ENCODE measurements around the gene PM20D2. TPM values are rescaled to one million over a fixed set of nuclear protein-coding genes. Genes with fewer than 3 reads are reported as not detected.

PM20D2 gene
- polyA plus RNA-seq, 3 donors, result 1.2 to 2.1 (median 1.4) TPM

GRCh38 chr6:89140347-89141156 lies 5.3 kb upstream of the PM20D2 start:
- H3K9me3 ChIP-seq (replicated peaks in 1 of 2; ENCODE audit: control insufficient read depth in 1 of 2, insufficient read depth in 1 of 2, low read length in 2 of 2), result no peaks in the 10 kb centered on the region
- H3K9ac ChIP-seq (ENCODE audit: insufficient read depth, low read length, poor library complexity, severe bottlenecking), result no peak overlapping the region
- Mint-ChIP-seq H3K27me3 (ENCODE audit: low read depth in 3 of 3) (no peaks in the 10 kb centered on the region), H3K4me3 (no peak overlapping the region), H3K4me1 (peaks cover 4% of the 10 kb centered on the region), H3K27ac (no peak overlapping the region), H3K36me3 (no peaks in the 10 kb centered on the region), H3K9me3 (no peaks in the 10 kb centered on the region)
- intact Hi-C loops (cut with micrococcal nuclease), result no loop called here
- no peak overlapping the region for H3K4me3 ChIP-seq (replicated peaks in 1 of 3; ENCODE audit: low read depth in 2 of 3, low read length in 3 of 3)
- 79% methylated on average over 3 of the region's 7 CpGs for WGBS (ENCODE audit: insufficient coverage)
- TF ChIP-seq CTCF (IDR thresholded peaks at IDR 0.05), result no peak
- no peak overlapping the region for H3K27ac ChIP-seq (ENCODE audit: low read depth in 1 of 2, low read length in 2 of 2)
- H3K79me2 ChIP-seq (ENCODE audit: insufficient read depth, low read length), result peaks cover under 1% of the 10 kb centered on the region
- H3K36me3 ChIP-seq (replicated peaks in 1 of 2; ENCODE audit: control insufficient read depth in 1 of 2, insufficient read depth in 2 of 2, low read length in 2 of 2), result no peaks in the 10 kb centered on the region
- H3K27me3 ChIP-seq (ENCODE audit: control insufficient read depth in 2 of 2, insufficient read depth in 2 of 2, low read length in 2 of 2), result no peaks in the 10 kb centered on the region
- no peak overlapping the region for H2AFZ ChIP-seq (ENCODE audit: insufficient read depth, low read depth, low read length, poor library complexity, severe bottlenecking)
- no peak for DNase-seq
- H3K4me1 ChIP-seq (ENCODE audit: control insufficient read depth in 1 of 2, insufficient read depth in 2 of 2, low read length in 2 of 2), result peaks cover 0 to 6% of the 10 kb centered on the region in 2 donors
- H3K4me2 ChIP-seq (replicated peaks; ENCODE audit: extremely low read depth, low read length, poor library complexity, severe bottlenecking), result no peak overlapping the region
- no peaks in the 10 kb centered on the region for H4K20me1 ChIP-seq (ENCODE audit: insufficient read depth, low read length)

- no peak overlapping the region for H2AFZ ChIP-seq (ENCODE audit: insufficient read depth, low read depth, low read length, poor library complexity, severe bottlenecking)
- no peak overlapping the region for H3K9ac ChIP-seq (ENCODE audit: insufficient read depth, low read length, poor library complexity, severe bottlenecking)
- H3K27me3 ChIP-seq (ENCODE audit: control insufficient read depth in 2 of 2, insufficient read depth in 2 of 2, low read length in 2 of 2), result no peaks in the 10 kb centered on the region
- no peak overlapping the region for H3K4me2 ChIP-seq (replicated peaks; ENCODE audit: extremely low read depth, low read length, poor library complexity, severe bottlenecking)
- H3K36me3 Mint-ChIP-seq, result peaks cover 0 to under 1% of the 10 kb centered on the region in 2 donors
- intact Hi-C loops (cut with micrococcal nuclease), result no loop called here
- H3K9me3 Mint-ChIP-seq, result no peaks in the 10 kb centered on the region
- no peak overlapping the region for H3K4me3 Mint-ChIP-seq
- H3K27ac ChIP-seq (ENCODE audit: low read depth in 1 of 2, low read length in 2 of 2), result no peak overlapping the region
- peaks cover 33% of the 10 kb centered on the region for H3K79me2 ChIP-seq (ENCODE audit: insufficient read depth, low read length)
- H3K4me3 ChIP-seq (replicated peaks in 1 of 3; ENCODE audit: low read depth in 2 of 3, low read length in 3 of 3), result no peak overlapping the region
- peaks cover 13% of the 10 kb centered on the region for H3K4me1 Mint-ChIP-seq
- H3K36me3 ChIP-seq (replicated peaks in 1 of 2; ENCODE audit: control insufficient read depth in 1 of 2, insufficient read depth in 2 of 2, low read length in 2 of 2), result no peaks in the 10 kb centered on the region
- no peak for DNase-seq
- no peaks in the 10 kb centered on the region for H3K27me3 Mint-ChIP-seq (ENCODE audit: low read depth in 3 of 3)
- H3K4me1 ChIP-seq (ENCODE audit: control insufficient read depth in 1 of 2, insufficient read depth in 2 of 2, low read length in 2 of 2), result peaks cover 8 to 21% of the 10 kb centered on the region in 2 donors
- H3K9me3 ChIP-seq (replicated peaks in 1 of 2; ENCODE audit: control insufficient read depth in 1 of 2, insufficient read depth in 1 of 2, low read length in 2 of 2), result no peaks in the 10 kb centered on the region
- no CpG with 5 or more reads among the region's 2 CpGs for WGBS (ENCODE audit: insufficient coverage)
- TF ChIP-seq CTCF (IDR thresholded peaks at IDR 0.05), result no peak
- no peak overlapping the region for H3K27ac Mint-ChIP-seq
- H4K20me1 ChIP-seq (ENCODE audit: insufficient read depth, low read length), result no peaks in the 10 kb centered on the region
These were observed 1.4 kb upstream of the PM20D2 start for GRCh38 chr6:89144354-89144906.

Data from CD14-positive monocyte (primary cell).